SK-N-SH (cell line): ENCODE measurements around the gene OR5K3. TPM values are rescaled to one million over a fixed set of nuclear protein-coding genes. Genes with fewer than 3 reads are reported as not detected.

Experiments used
- CTCF ChIA-PET: fragments of 300-600, 350-600 bp; formaldehyde crosslinking; extraction: SDS; loops from one replicate; lab custom pipeline; 2021; lab: Yijun Ruan, JAX
- POLR2A ChIA-PET: fragments of 350-600 bp; sonication (Branson Sonifier 250); formaldehyde crosslinking; extraction: SDS; loops from one replicate; lab custom pipeline; 2020; ENCODE audit warnings: antibody characterized with exemption, inconsistent platforms; lab: Yijun Ruan, JAX
- DNase-seq: peaks from one replicate; pipeline ENCODE4 v3.0.0; 2012
- H2AFZ ChIP-seq: fragments of 200-600 bp; sonication (generic); 2 replicates; pipeline ENCODE4 v1.8.1; 2016; ENCODE audit warnings: antibody characterized with exemption, mild to moderate bottlenecking, low read depth
- H3F3A ChIP-seq: fragments of 200-600 bp; sonication (generic); replicated peaks from 2 replicates; pipeline ENCODE3; 2016; ENCODE audit warnings: antibody characterized with exemption, mild to moderate bottlenecking; ENCODE audit not compliant: insufficient read depth
- H3K27ac ChIP-seq, 2 experiments: fragments of 200-500 bp in 1 of 2; fragments of 200-600 bp in 1 of 2; sonication (Bioruptor generic) in 1 of 2; sonication (generic), shearing (Covaris generic) in 1 of 2; 2 replicates each; pipeline versions ENCODE4 v1.5.1 to v1.6.1; 2014 to 2016; ENCODE audit warnings: low read depth in 2 of 2, inconsistent platforms in 1 of 2, low read length in 1 of 2, mild to moderate bottlenecking in 1 of 2, mixed read lengths in 1 of 2
- H3K27me3 ChIP-seq: fragments of 200-600 bp; sonication (generic), shearing (Covaris generic); 2 replicates; pipeline ENCODE4 v1.6.1; 2016; ENCODE audit warnings: mixed run types; ENCODE audit not compliant: insufficient read depth
- H3K36me3 ChIP-seq, 2 experiments: fragments of 200-500 bp in 1 of 2; fragments of 200-600 bp in 1 of 2; sonication (Bioruptor generic) in 1 of 2; sonication (generic) in 1 of 2; replicated peaks in 1 of 2; 2 replicates each; pipeline versions ENCODE3 to v1.5.1; 2014 to 2016; ENCODE audit warnings: low read length in 1 of 2, mild to moderate bottlenecking in 1 of 2; ENCODE audit not compliant: insufficient read depth in 2 of 2, control insufficient read depth in 1 of 2
- H3K4me1 ChIP-seq, 2 experiments: fragments of 200-500 bp in 1 of 2; fragments of 200-600 bp in 1 of 2; sonication (Bioruptor generic) in 1 of 2; sonication (generic), shearing (Covaris generic) in 1 of 2; 2 replicates each; pipeline versions ENCODE4 v1.5.1 to v1.6.1; 2014 to 2016; ENCODE audit warnings: low read depth in 1 of 2, low read length in 1 of 2, mixed run types in 1 of 2; ENCODE audit not compliant: insufficient read depth in 2 of 2, control insufficient read depth in 1 of 2
- H3K4me2 ChIP-seq: fragments of 200-600 bp; sonication (generic), shearing (Covaris generic); 2 replicates; pipeline ENCODE4 v1.6.1; 2017; ENCODE audit warnings: mixed run types
- H3K4me3 ChIP-seq, 2 experiments: fragments of 200-500 bp in 1 of 2; fragments of 200-600 bp in 1 of 2; sonication (Bioruptor generic) in 1 of 2; sonication (generic), shearing (Covaris generic) in 1 of 2; 2 replicates each; pipeline versions ENCODE4 v1.5.1 to v1.8.1; 2014 to 2016; ENCODE audit warnings: low read depth in 2 of 2, inconsistent platforms in 1 of 2, low read length in 1 of 2, mild to moderate bottlenecking in 1 of 2, mixed read lengths in 1 of 2, moderate library complexity in 1 of 2
- H3K79me2 ChIP-seq: fragments of 200-600 bp; sonication (generic); 2 replicates; pipeline ENCODE4 v1.8.1; 2017; ENCODE audit warnings: mild to moderate bottlenecking; ENCODE audit not compliant: insufficient read depth
- H3K9ac ChIP-seq: fragments of 200-600 bp; sonication (generic); 2 replicates; pipeline ENCODE4 v1.6.1; 2017; ENCODE audit warnings: mixed run types
- H3K9me2 ChIP-seq: fragments of 200-600 bp; sonication (generic); 2 replicates; pipeline ENCODE4 v1.6.1; 2017; ENCODE audit warnings: mixed run types
- H3K9me3 ChIP-seq: fragments of 200-600 bp; sonication (generic); 2 replicates; pipeline ENCODE4 v1.6.1; 2017; ENCODE audit warnings: mixed run types, mild to moderate bottlenecking, moderate library complexity
- H4K20me1 ChIP-seq: fragments of 200-600 bp; sonication (generic); 2 replicates; pipeline ENCODE4 v1.6.1; 2017; ENCODE audit warnings: mild to moderate bottlenecking, mixed run types; ENCODE audit not compliant: insufficient read depth
- CHD2 ChIP-seq: fragments of 150-350 bp; IDR thresholded peaks from 2 replicates; pipeline ENCODE4 v1.6.1; 2018; ENCODE audit warnings: low read length; ENCODE audit not compliant: partially characterized antibody
- CTCF ChIP-seq: fragments of 200-600 bp; sonication (generic); IDR thresholded peaks from 2 replicates; pipeline ENCODE4 v1.6.1; 2017; ENCODE audit warnings: antibody characterized with exemption, mild to moderate bottlenecking, moderate library complexity
- ELF1 ChIP-seq: IDR thresholded peaks from 2 replicates; pipeline ENCODE4 v1.4.0; 2012
- EP300 ChIP-seq, 2 experiments: IDR thresholded peaks; 2 replicates each; pipeline versions ENCODE4 v1.4.0 to v1.6.1; 2012; ENCODE audit warnings: borderline replicate concordance in 1 of 2, low read depth in 1 of 2, low read length in 1 of 2
- EZH2phosphoT487 ChIP-seq: fragments of 200-600 bp; sonication (generic); IDR thresholded peaks from 2 replicates; pipeline ENCODE4 v1.6.1; 2017; ENCODE audit warnings: low read depth, mixed run types, mild to moderate bottlenecking, antibody characterized with exemption, moderate library complexity, borderline replicate concordance
- FOXJ3 ChIP-seq: sonication (generic); formaldehyde crosslinking; IDR thresholded peaks from 2 replicates; pipeline ENCODE4 v1.5.1; 2020; ENCODE audit warnings: mild to moderate bottlenecking, missing genetic modification reagents
- FOXM1 ChIP-seq: IDR thresholded peaks from 2 replicates; pipeline ENCODE4 v1.4.0; 2012; ENCODE audit warnings: low read depth, mild to moderate bottlenecking
- GABPA ChIP-seq: IDR thresholded peaks from 2 replicates; pipeline ENCODE4 v1.4.0; 2012; ENCODE audit warnings: low read depth, mild to moderate bottlenecking
- GATA2 ChIP-seq: sonication (generic); formaldehyde crosslinking; IDR thresholded peaks from 2 replicates; pipeline ENCODE4 v1.5.0; 2020; ENCODE audit warnings: mild to moderate bottlenecking, missing genetic modification reagents
- JUND ChIP-seq: IDR thresholded peaks from 2 replicates; pipeline ENCODE4 v1.4.0; 2012
- MEF2A ChIP-seq: IDR thresholded peaks from 2 replicates; pipeline ENCODE4 v1.4.0; 2012; ENCODE audit warnings: low read depth, borderline replicate concordance
- MXI1 ChIP-seq: IDR thresholded peaks from 2 replicates; pipeline ENCODE4 v1.6.1; 2012; ENCODE audit warnings: mild to moderate bottlenecking, low read depth, low read length, improper control_type of control experiment
- NFIC ChIP-seq: IDR thresholded peaks from 2 replicates; pipeline ENCODE4 v1.4.0; 2012; ENCODE audit warnings: borderline replicate concordance
- NRF1 ChIP-seq: IDR thresholded peaks from 2 replicates; pipeline ENCODE4 v1.6.1; 2012; ENCODE audit warnings: low read depth, mild to moderate bottlenecking, low read length
- PBX3 ChIP-seq: IDR thresholded peaks from 2 replicates; pipeline ENCODE4; 2012
- RAD21 ChIP-seq: IDR thresholded peaks from 2 replicates; pipeline ENCODE4 v1.6.1; 2012; ENCODE audit warnings: mild to moderate bottlenecking, low read length
- RCOR1 ChIP-seq: fragments of 150-350 bp; IDR thresholded peaks from 2 replicates; pipeline ENCODE4 v1.6.1; 2017; ENCODE audit warnings: antibody characterized with exemption, low read length
- SIN3A ChIP-seq: IDR thresholded peaks from 2 replicates; pipeline ENCODE4 v1.6.1; 2012; ENCODE audit warnings: low read depth, mild to moderate bottlenecking, low read length, moderate library complexity, borderline replicate concordance
- TEAD4 ChIP-seq: IDR thresholded peaks from 2 replicates; pipeline ENCODE4 v1.4.0; 2012; ENCODE audit warnings: mild to moderate bottlenecking, borderline replicate concordance; ENCODE audit not compliant: insufficient read depth
- USF1 ChIP-seq: IDR thresholded peaks from 2 replicates; pipeline ENCODE4 v1.4.0; 2012; ENCODE audit warnings: low read depth, borderline replicate concordance
- YY1 ChIP-seq: IDR thresholded peaks from 2 replicates; pipeline ENCODE4 v1.4.0; 2012; ENCODE audit warnings: low read depth, mild to moderate bottlenecking
- WGBS: methylation state at CpG from one replicate; pipeline ENCODE4 v1.1.6; 2017; ENCODE audit warnings: low lambda C conversion rate; 5-methylcytosine and 5-hydroxymethylcytosine counted together
- polyA plus RNA-seq, 3 experiments: library from polyadenylated mRNA; depleted of rRNA; stranded (reverse); fragments of >200 nt; gene quantifications; 2 replicates each; pipeline ENCODE4 v1.2.3, GENCODE V29; 2012
- TF ChIP-seq, protein P1 (sequence below): fragments of 150-350 bp; IDR thresholded peaks from 2 replicates; pipeline ENCODE4 v1.6.1; 2017; ENCODE audit warnings: antibody characterized with exemption, low read length, low read depth, borderline replicate concordance

Gene OR5K3
- polyA plus RNA-seq, 1 of the 3 experiments (the other 2 are of a cell fraction) = not detected

- Histone ChIP-seq H4K20me1 (no peaks in the 10 kb centered on the region), H3K79me2 (no peaks in the 10 kb centered on the region), H3K9me2 (no peaks in the 10 kb centered on the region), H3K4me3 (no peak overlapping the region), H3K36me3 (no peaks in the 10 kb centered on the region), H3K9me3 (no peaks in the 10 kb centered on the region), H3K9ac (no peak overlapping the region), H3K27me3 (no peaks in the 10 kb centered on the region), H3K4me1 (no peaks in the 10 kb centered on the region), H3F3A (no peaks in the 10 kb centered on the region), H3K4me2 (no peak overlapping the region), H3K27ac (no peak overlapping the region), H2AFZ (no peak overlapping the region)
- WGBS = 1% methylated on average over 2 of the region's 2 CpGs
- TF ChIP-seq PBX3 (no peak), ELF1 (no peak), EZH2phosphoT487 (no peak), TEAD4 (no peak)
- POLR2A ChIA-PET = no interaction called here
- no peak for DNase-seq
- CTCF ChIA-PET = no interaction called here
Measured at GRCh38 chr3:98406034-98406433, 15.6 kb downstream of the OR5K3 start.

- H2AFZ ChIP-seq = no peak overlapping the region
- H4K20me1 ChIP-seq = no peaks in the 10 kb centered on the region
- CTCF ChIA-PET = no interaction called here
Measured at GRCh38 chr3:98432575-98432974, 42.1 kb downstream of the OR5K3 start.

More at GRCh38 chr3:98432575-98432974, 42.1 kb downstream of the OR5K3 start:
- H3K4me1 ChIP-seq = no peaks in the 10 kb centered on the region
- H3K9me3 ChIP-seq = no peaks in the 10 kb centered on the region; the same call in 1 of the 2 replicates
- H3K27ac ChIP-seq = no peak overlapping the region
- H3K9me2 ChIP-seq = no peaks in the 10 kb centered on the region
- no peak for DNase-seq
- no peaks in the 10 kb centered on the region for H3K27me3 ChIP-seq
- H3K79me2 ChIP-seq = no peaks in the 10 kb centered on the region
- POLR2A ChIA-PET = no interaction called here
- no peak for TF ChIP-seq MXI1
- TF ChIP-seq CTCF = no peak
- no peak for TF ChIP-seq NFIC
- no peak for TF ChIP-seq CHD2
- TF ChIP-seq JUND = no peak
- TF ChIP-seq ELF1 = no peak
- TF ChIP-seq MEF2A = no peak
- TF ChIP-seq RCOR1 = no peak
- no peak for TF ChIP-seq YY1
- TF ChIP-seq FOXJ3 (CRISPR knock-in tag) = no peak
- no peak for TF ChIP-seq FOXM1
- TF ChIP-seq EZH2phosphoT487 = no peak
- no peak for TF ChIP-seq RAD21
- no peak for TF ChIP-seq GATA2 (CRISPR knock-in tag)
- TF ChIP-seq EP300 (IDR thresholded peaks at IDR 0.05; ENCODE audit: borderline replicate concordance in 1 of 2, low read depth in 1 of 2, low read length in 1 of 2) = no peak
- TF ChIP-seq SIN3A = no peak
- TF ChIP-seq, protein P1, sequence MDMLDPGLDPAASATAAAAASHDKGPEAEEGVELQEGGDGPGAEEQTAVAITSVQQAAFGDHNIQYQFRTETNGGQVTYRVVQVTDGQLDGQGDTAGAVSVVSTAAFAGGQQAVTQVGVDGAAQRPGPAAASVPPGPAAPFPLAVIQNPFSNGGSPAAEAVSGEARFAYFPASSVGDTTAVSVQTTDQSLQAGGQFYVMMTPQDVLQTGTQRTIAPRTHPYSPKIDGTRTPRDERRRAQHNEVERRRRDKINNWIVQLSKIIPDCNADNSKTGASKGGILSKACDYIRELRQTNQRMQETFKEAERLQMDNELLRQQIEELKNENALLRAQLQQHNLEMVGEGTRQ = no peak
- no peak for TF ChIP-seq NRF1
- no peak for TF ChIP-seq GABPA
- TF ChIP-seq USF1 = no peak
- H3K4me2 ChIP-seq = no peak overlapping the region
- H3K4me3 ChIP-seq = no peak overlapping the region
- H3K36me3 ChIP-seq = no peaks in the 10 kb centered on the region
- H3F3A ChIP-seq = no peaks in the 10 kb centered on the region
- H3K9ac ChIP-seq = no peak overlapping the region
